Measurements from ENCODE around the gene KIAA0586.
"Not testable (repeated sequence)": the region's sequence is repeated elsewhere in the genome, so short reads cannot be mapped to it uniquely, and the experiment has no call there.

Gene KIAA0586

DNA sequence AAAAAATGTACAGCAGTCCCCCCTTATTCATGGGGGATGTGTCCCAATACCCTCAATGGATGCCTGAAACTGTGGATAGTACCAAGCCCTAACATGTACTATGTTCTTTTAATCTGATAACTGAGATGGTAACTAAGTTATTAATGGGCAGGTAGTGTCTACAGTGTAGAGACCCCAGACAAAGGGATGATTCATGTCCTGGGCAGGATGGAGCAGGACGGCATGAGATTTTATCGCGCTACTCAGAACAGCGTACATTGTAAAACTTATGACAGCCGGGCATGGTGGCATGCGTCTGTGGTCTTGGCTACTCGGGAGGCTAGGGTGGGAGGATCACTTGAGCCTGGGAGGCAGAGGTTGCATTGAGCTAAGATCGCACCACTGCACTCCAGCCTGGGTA lies 37.1 kb downstream of the KIAA0586 start:
- DNase-seq (ENCODE audit: low spot score) = no peak

DNA sequence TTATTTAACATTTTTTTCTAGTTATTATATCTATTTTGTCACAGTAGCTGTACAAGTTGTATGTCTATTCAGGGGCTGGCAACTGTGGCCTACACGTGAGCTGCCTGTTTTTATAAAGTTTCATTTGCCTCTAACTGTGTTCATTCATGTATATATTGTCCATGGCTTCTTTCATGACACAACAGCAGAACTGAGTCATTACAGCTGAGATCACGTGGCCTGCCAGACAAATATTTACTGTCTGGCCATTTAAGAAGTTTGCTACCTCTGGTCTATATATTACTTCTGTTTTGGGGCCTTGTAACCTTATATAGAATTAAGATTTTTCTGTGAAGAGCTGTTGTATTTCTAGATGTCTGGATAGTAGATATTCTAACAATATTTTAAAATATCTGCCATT lies 37.9 kb downstream of the KIAA0586 start:
- no peak for DNase-seq (ENCODE audit: low spot score)

DNA sequence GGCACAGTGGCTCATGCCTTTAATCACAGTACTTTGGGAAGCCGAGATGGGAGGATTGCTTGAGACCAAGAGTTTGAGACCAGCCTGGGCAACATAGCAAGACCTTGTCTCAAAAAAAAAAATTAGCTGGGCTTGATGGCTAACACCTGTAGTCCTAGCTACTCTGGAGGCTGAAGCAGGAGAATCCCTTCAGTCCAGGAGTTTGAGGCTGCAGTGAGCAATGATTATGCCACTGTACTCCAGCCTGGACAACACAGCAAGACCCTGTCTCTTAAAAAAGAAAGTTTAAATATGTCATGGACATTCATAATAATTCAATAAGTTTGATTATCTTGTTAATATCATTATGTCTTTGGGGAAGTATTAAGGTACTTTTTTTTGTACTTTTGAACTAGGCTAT lies 38.9 kb downstream of the KIAA0586 start:
- DNase-seq (ENCODE audit: low spot score) = no peak

DNA sequence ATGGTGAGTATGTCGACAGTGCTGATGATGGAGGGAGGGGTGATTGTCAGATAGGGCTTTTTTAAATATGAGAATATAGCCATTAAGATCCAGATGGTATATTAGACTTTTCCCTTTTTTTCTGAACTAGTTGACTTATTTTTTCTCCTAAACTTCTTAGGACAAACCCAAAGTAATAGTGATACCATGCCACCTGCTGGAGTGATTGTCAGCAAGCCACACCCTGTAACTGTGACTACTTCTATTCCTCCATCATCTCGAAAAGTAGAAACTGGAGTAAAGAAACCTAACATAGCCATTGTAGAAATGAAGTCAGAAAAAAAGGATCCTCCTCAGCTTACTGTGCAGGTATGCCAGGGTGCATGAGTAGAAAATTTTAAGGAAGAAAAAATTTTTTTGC lies 40.1 kb downstream of the KIAA0586 start:
- no peak for DNase-seq (ENCODE audit: low spot score)

DNA sequence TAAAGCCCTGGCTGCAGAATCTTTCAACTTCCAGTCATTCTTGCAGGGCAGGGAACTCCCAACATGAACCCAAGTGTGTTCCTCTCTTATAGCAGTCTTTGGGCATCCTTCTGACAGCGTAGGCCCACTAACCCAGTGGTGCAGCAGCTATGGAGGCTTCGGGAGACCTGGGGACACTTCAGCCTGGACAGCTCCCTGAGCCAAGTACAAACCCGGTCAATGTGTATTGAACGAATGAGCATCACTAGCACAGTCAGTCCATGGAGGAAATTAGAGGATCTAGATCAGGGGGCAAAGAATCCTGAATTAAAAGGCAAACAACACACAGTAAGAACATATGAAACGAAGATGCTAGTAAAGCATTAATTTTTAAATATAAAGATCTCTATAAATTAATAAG lies 41.8 kb downstream of the KIAA0586 start:
- no peak for DNase-seq (ENCODE audit: low spot score)

DNA sequence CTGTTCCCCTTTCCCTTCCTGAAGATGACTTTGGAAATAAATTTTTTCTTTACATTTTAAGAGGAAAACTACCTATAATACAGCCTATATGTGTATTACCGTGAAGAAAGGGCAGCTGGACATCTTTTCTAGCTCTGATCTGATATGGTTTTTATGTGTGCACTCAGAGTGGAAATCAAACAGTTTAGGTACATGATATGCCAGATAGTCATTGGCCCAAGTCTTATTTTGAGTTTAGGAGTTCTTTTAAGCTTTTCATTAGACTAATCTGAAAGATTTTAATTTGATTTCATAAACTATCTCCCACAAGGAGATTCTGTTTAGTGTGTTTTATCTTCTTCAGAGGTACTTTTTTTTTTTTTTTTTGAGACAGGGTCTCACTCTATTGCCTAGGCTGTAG lies 48.8 kb downstream of the KIAA0586 start:
- no peak for DNase-seq (ENCODE audit: low spot score)

DNA sequence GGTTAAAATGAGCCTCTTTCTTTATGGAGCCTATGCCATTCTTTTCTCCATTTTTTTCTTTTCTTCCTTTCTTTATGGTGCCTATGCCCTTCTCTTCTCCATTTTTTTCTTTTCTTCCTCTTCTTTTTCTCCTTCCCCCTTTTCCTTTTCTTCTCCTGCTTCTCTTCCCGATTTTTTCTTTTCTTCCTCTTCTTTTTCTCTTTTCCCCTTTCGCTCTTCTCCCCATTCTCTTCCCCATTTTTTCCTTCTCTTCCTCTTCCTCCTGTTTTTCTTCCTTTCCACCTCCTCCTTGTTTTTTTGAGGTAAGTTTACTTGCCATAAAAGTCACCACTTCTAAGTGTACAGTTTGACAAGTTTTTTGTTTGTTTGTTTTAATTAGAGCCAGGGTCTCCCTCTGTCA lies 50.1 kb downstream of the KIAA0586 start:
- DNase-seq (ENCODE audit: low spot score) = no peak

DNA sequence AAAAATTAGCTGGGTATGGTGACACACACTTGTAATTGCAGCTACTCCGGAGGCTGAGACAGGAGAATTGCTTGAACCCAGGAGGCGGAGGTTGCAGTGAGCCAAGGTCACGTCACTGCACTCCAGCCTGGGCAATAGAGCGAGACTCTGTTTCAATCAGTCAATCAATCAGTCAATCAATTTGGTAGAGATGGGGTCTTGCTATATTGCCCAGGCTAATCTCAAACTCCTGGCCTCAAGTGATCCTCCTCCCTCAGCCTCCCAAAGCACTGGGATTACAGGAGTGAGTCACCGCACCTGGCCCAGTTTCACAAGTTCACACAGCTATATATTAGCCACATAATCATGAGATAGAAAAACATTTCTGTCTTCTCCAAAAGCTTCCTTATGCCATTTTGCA lies 50.8 kb downstream of the KIAA0586 start:
- not testable (repeated sequence) for DNase-seq (ENCODE audit: low spot score)

DNA sequence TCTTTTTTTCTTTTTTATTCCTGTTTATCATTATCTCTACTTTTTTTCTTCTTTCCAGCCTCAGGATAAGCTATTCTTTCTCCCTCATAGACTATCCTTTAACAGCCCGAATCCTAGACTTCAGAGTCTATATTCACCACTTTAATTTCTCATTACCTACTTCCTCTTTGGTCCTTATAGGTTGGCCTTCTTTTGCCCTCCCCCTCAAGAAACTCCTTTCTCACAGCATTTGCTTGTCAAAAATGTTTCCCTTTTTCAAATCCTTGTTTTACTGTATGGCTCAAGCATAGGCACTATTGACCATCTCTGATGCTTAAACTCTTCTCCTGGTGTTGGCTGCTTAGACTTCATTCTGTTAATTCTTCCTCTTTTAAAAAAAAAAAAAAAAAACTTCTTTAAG lies 52.5 kb downstream of the KIAA0586 start:
- no peak for DNase-seq (ENCODE audit: low spot score)

DNA sequence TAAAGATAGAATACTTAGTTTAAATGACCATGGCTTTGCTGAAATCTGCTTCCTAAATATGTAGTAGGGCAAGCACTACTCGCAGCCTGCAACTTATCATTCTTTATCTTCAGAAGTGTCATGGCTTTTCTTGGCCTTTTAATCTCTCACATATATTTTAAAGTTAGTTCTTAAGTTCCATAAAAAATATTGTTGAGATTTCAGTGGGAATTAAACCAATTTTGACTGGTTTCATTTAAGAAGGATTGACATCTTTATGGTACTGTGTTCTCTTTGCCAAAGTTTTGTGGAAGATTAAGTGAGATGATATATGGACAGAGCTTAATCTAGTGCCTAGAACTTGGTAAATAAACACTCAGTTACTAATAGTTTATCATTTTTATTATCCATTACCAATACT lies 56.7 kb downstream of the KIAA0586 start:
- DNase-seq (ENCODE audit: low spot score) = no peak

DNA sequence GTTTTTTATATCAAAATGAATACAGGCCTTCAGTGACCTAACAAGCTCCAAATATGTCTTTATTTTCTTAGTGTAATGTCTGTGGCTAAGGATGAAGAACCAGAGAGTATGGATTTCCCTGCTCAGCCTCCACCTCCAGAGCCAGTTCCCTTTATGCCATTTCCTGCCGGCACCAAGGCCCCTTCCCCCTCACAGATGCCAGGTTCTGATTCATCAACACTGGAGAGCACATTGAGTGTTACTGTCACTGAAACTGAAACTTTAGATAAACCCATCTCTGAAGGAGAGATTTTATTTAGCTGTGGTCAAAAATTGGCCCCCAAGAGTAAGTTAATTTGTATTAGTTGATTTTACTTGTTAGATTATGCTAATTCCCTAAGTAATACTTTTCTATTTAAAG lies 61.0 kb downstream of the KIAA0586 start:
- DNase-seq (ENCODE audit: low spot score) = no peak

DNA sequence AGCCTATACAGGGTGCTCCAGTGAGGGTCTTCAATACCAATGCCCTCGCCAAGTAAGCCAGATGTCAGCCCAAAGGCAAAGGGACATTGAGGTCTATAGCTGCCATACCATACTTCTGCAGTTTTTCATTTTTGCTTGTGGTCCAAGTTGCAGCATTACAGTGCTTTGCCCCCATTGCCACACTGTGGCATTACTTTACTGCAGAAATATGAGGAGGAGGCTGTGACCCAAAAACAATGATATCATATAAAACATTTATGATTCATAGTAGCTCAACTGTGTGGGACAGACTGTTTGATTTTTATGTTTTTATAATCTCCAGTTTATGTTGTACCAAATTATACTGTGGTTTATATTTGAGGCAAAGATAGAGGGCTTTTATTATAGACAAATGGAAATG lies 64.1 kb downstream of the KIAA0586 start:
- no peak for DNase-seq (ENCODE audit: low spot score)

DNA sequence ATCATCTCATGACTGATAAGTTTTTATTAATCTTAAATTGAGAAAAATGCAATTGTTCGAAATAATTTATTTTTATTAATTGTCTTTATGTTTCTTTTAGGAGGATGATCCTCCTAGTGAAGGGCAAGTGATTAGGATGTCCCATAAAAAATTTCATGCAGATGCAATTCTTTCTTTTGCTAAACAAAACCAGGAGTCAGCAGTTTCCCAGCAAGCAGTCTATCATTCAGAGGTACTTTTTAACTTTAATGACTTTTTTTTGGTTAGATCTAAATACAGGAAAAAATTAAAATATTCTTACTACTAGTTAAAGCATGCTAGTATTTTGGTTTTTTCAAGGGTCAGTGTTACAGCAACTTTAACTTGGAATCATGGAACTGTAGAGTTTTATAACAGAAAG lies 64.5 kb downstream of the KIAA0586 start:
- no peak for DNase-seq (ENCODE audit: low spot score)

DNA sequence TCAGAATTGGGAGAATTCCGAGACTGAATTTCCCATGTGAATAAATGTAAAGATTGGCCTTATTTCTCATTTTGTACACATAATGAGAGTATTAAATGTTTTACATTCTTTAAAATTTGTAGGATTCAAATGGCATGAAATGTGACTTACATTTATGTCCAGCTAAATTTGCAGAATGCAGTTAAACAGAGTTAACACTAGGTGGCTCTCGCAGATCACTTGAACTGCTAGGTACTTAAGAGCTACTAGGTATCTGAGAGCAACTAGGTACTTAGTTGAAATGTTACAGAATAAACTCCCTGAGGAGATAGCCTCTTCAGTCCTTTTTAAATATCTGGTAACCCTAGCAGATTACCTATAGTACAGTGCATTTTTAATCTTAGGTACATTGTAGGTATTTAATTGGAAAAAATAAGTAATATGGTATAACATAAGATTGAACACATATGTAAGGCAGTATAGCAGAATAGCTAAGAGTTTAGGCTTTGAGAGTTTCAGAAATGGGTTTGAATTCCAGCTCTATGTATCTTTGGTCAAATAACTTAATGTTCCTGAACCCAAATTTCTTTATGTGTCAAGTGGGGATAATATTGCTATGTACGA lies 73.8 kb downstream of the KIAA0586 start:
- DNase-seq (ENCODE audit: low spot score) = no peak

DNA sequence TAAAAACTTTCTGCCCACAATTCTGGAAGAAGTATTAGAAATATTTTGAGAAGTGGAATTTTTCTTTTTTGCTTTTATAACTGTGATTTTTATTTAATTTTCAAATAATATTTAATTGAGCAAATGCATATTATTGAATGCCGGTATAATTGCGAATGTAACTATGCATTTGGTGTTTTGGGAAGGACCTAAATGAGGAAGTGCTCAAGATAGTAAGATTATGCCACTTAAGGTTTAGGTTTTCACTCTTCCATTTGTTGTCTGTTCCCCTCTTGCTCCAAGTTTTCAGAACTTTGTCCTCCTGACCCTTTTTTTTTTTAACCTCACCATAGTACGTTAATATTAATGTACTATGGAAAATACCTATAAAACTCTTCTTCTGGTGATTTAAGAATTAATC lies 85.8 kb downstream of the KIAA0586 start:
- no peak for DNase-seq (ENCODE audit: low spot score)

DNA sequence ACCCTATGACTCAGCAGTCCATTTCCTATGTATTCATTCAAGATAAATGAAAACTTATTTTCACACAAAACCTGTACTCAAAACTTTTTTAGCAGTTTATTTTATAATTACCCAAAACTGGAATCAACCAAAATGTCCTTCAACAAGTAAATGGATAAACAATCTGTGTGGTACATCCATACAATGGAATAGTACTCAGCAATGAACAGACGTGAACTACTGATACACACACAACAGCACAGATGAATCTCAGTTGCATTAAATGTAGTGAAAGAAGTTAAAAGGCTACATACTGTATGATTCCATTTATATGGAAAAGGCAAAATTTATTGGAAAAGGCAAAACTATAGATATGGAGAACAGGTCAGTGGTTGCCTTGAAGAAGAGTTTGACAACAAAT lies 90.1 kb downstream of the KIAA0586 start:
- no peak for DNase-seq (ENCODE audit: low spot score)

DNA sequence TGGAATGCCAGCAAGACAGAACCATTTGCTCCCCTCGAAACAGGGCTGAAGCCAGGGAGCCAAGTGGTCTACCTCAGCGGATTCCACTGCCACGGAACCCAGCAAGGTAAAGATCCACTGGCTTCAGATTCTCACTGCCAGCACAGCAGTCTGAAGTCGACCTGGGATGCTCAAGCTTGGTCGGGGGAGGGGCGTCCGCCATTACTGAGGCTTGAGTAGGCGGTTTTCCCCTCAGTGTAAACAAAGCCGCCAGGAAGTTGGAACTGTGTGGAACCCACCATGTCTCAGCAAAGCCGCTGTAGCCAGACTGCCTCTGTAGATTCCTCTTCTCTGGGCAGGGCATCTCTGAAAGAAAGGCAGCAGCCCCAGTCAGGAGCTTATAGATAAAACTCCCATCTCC lies 98.2 kb downstream of the KIAA0586 start:
- DNase-seq (ENCODE audit: low spot score) = not testable (repeated sequence)

DNA sequence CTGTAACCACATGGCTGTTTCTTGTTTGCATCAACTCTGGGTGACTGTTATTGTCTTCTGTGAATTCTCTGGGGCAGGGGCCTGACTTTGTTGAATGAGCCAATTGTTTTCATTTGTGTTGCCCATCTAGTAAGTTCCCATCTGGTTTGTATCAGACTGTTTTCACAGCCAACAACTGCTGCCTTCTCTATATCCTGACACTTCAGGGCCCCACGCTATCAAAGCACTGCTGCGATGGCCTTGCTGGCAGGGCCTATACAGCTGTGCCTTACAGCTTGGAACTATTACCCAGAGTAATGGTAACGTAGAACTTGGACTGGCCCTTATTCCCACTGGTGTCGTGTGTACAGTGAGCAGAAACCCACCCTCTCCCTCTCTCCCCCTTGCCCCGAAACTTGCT lies 105.9 kb downstream of the KIAA0586 start:
- DNase-seq (ENCODE audit: low spot score) = no peak

DNA sequence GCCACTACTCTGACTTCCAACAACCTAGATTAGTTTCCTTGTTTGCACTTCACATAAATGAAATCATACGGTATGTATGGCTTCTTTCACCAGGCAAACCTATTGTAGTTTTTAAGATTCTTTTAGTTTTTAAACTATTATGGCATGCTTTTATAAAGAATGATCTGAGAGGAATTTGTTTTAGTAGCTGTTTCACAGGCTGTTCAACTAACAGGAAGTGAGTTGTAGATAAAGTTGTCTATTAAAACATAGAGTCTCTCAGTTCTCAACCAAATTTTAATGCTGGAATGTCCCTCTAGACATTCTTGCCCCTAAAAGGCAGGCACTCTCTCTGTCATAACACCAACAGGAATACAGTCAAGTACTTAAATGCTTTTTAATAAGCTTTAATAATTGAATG lies 107.5 kb downstream of the KIAA0586 start:
- no peak for DNase-seq (ENCODE audit: low spot score)

DNA sequence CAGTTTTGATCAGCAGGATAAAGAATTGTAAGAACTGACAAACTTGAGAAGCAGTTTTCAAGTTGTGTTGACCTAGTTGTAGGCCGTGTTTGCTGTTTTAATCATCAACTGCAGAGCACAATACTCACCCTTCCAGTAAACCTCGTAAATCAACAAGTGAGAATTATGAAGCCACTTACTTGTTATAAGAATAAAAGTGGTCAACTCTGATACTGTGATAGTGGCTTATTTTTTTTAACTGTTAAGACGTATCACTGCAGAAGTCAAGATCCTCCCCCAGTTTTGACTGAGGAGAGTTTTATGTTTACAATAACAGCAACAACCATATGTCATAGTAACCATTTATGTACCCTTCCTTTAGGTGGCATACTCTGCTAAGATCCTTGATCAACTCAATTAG lies 109.5 kb downstream of the KIAA0586 start:
- DNase-seq (ENCODE audit: low spot score) = no peak

DNA sequence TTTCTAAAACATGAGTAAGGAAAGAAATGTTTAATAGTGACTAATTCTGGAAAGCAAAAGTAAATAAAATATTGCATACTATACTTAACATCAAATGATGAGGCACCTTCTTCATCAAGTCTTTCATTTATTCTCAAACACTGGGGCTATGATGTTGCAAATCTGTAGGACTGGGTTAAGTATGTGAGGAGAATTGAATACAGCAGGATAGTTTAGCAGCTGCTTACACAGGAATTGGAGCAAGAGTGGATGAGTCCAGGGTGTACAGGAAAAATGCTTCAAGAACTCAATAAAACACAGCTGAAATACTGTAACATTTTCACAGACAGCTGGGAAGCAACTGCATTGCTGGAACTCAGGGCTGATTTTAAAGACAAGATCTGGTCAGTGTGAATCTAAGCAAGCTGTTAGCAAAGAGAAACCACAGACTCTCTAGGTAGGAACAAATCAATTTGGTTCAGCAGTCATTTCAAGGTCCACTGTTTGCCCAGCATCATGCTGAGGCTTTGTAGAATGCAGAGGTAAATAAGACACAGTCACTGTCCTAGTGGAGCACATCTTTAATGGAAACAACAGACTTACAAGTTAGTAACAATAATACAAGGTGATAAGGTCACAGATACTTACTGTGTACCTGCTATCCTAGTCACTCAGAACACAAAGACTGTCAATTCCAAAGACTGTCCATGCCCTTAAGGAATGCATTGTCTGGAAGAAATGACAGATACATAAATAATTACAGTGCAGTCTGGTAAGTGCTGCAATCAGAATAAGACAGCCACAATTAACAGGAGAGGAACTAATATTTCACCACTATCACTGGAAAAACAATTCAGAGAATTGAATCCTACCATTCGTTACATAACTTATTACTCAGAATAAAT lies 113.5 kb downstream of the KIAA0586 start:
- no peak for DNase-seq (ENCODE audit: low spot score)

DNA sequence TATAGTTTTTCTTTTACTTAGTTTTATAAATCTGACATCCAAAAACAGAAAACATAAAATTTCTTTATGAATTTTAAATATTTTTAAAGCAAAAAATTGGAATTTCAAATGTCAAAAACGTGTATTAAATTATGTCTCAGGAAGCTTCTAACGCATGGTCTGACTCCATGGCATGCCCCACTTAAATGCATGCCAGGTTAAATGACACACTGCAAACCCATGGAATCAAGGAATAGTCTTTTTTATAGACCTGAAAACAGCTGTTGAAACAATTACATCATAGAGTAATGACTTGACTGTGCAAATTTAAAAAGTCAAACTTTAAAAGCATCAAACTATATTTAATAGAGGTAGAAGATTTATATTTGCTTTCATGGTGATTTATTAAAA lies 114.1 kb downstream of the KIAA0586 start:
- no peak for DNase-seq (ENCODE audit: low spot score)

DNA sequence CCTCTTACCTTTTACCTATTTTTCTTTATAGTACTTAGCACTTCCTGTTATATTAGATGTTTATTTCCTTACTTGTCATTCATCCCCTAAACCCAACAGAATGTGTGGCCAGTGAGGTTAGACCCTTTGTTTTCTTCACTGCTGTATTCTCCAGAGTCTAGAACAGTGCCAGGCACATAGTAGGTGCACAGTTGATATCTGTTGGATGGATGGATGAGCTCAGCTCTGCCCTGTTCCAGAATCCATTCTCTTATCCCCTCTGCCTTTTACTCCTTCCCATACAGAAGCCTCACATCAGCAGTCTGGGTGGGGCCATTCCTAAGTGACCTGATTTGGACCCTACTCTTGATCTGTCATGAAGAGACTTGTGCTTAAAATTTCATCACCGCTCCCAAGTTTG lies 115.7 kb downstream of the KIAA0586 start:
- DNase-seq (ENCODE audit: low spot score) = no peak

DNA sequence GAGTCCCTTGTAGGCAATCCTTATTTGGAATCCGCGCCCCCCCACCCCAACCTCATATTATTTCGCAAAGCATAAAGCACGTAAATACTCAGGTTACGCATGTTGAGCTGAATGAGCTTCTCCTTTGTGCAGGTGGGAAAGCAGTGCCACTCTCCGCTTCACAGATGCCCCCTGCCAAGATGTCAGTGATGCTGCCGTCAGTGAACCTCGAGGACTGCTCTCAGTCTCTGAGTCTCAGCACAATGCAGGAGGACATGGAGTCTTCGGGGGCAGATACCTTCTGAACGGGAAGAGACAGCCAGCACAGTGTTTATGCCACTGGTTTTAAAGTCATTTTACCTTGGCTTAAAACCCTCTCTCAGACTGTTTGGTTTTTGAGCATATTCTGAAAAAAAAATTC lies 120.1 kb downstream of the KIAA0586 start:
- no peak for DNase-seq (ENCODE audit: low spot score)

All from left forelimb (tissue), 1 donor.